GM12874 (cell line): ENCODE measurements around the gene TANC1.

Experiments used
- CTCF ChIP-seq: IDR thresholded peaks from 2 replicates; pipeline ENCODE4 v1.5.1; 2011; ENCODE audit warnings: low read depth, mild to moderate bottlenecking, control low read depth, low read length, moderate library complexity; ENCODE audit not compliant: insufficient read depth

TANC1 gene

GRCh38 chr2:158928965-158929364, 39.5 kb upstream of the TANC1 start:
- no peak for TF ChIP-seq CTCF

GRCh38 chr2:158931572-158931971, 36.9 kb upstream of the TANC1 start:
- TF ChIP-seq CTCF = no peak

- TF ChIP-seq CTCF = no peak
These were observed 36.3 kb upstream of the TANC1 start for GRCh38 chr2:158932131-158932645.

GRCh38 chr2:158934170-158934569, 34.3 kb upstream of the TANC1 start:
- TF ChIP-seq CTCF = no peak

- no peak for TF ChIP-seq CTCF
These were observed 32.8 kb upstream of the TANC1 start for GRCh38 chr2:158935617-158936016.

- no peak for TF ChIP-seq CTCF
These were observed 31.5 kb upstream of the TANC1 start for GRCh38 chr2:158936978-158937377.

- no peak for TF ChIP-seq CTCF
These were observed 28.1 kb upstream of the TANC1 start for GRCh38 chr2:158940356-158940755.
